HG03378 (cell line): ENCODE measurements around the gene SLC33A1.
"Not testable (repeated sequence)": the region's sequence is repeated elsewhere in the genome, so short reads cannot be mapped to it uniquely, and the experiment has no call there.

ENCODE experiments used
- ATAC-seq: cut with Tn5 transposase; IDR thresholded peaks from one replicate; pipeline ENCODE4 v1.9.1; 2021; ENCODE audit warnings: mild to moderate bottlenecking, moderate library complexity; ENCODE audit not compliant: unreplicated experiment

Gene SLC33A1

DNA sequence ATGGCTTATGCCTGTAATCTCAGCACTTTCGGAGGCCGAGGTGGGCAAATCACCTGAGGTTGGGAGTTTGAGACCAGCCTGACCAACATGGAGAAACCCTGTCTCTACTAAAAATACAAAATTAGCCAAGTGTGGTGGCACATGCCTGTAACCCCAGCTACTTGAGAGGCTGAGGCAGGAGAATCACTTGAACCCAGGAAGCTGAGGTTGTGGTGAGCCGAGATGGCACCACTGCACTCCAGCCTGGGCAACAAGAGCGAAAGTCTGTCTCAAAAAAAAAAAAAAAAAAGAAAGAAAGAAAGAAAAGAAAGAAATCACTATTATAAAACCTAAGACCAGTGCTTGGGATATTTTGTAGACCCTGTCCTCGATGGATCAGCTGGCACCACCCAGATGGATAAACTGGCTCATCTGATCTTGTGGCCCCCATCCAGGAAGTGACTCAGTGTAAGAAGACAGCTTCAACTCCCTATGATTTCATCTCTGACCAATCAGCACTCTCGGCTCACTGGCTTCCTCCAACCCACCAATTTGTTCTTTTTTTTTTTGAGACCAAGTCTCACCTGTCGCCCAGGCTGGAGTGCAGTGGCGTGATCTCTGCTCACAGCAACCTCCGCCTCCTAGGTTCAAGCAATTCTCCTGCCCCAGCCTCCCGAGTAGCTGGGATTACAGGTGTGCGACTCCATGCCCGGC, 8.2 kb upstream of the SLC33A1 start:
- not testable (repeated sequence) for ATAC-seq

DNA sequence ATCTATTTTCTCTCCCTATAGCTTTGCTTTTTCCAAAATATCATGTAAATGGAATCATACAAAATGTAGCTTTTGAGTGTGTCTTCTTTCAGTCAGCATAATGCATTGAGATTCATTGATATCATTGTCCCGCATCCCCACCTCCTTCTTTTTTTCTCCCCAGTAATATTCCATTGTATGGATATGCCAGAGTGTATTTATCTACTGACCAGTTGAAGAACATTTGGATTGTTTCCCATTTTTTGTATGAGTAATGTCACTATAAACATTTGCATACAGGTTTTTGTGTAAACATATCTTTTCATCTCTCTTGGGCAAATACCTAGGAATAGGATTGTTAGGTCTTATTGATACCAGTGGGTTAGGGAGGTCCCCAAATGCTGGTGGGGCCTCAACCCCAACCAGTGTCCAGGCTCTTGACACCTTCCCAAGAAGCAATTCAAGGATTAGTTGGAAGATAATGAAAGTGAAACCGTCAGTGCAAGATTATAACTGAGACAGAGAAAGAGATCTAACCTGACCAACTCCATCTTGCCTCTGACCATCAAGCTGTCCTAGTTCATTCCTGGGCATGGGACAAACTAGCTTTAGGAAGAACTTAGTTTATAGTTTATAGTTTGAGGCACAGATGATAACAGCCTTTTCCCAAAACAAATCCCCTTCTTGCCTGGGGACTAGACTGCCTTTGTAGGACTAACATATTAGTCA, 7.4 kb upstream of the SLC33A1 start:
- no peak for ATAC-seq

DNA sequence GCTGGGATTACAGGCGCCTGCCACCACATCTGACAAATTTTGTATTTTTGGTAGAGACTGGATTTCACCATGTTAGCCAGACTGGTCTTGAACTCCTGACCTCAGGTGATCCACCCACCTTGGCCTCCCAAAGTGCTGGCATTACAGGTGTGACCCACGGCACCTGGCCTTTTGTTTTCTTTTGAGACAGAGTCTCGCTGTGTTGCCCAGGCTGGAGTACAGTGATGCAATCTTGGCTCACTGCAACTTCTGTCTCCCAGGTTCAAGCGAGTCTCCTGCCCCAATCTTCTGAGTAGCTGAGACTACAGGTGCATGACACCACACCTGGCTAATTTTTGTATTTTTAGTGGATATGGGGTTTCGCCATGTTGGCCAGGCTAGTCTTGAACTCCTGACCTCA, 6.2 kb upstream of the SLC33A1 start:
- not testable (repeated sequence) for ATAC-seq

DNA sequence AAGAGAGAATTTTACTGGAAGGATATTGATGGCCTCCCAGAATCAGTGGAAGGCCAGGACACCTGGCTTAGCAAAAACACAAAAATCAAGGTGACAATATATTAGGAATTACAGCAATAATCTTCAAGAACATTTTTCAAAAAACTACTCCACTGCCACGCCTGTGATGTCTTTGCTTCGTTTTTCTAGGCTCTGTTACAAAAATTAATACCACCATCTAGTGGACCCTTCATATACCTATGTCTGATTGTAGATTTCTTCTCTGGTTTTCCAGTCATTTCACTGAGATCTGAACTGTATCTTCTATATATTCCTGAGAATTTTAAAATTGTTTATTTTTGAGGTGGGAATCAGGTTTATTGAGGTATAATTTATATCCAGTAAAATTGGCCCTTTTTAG, 5.6 kb upstream of the SLC33A1 start:
- ATAC-seq: peak; percentile 52

DNA sequence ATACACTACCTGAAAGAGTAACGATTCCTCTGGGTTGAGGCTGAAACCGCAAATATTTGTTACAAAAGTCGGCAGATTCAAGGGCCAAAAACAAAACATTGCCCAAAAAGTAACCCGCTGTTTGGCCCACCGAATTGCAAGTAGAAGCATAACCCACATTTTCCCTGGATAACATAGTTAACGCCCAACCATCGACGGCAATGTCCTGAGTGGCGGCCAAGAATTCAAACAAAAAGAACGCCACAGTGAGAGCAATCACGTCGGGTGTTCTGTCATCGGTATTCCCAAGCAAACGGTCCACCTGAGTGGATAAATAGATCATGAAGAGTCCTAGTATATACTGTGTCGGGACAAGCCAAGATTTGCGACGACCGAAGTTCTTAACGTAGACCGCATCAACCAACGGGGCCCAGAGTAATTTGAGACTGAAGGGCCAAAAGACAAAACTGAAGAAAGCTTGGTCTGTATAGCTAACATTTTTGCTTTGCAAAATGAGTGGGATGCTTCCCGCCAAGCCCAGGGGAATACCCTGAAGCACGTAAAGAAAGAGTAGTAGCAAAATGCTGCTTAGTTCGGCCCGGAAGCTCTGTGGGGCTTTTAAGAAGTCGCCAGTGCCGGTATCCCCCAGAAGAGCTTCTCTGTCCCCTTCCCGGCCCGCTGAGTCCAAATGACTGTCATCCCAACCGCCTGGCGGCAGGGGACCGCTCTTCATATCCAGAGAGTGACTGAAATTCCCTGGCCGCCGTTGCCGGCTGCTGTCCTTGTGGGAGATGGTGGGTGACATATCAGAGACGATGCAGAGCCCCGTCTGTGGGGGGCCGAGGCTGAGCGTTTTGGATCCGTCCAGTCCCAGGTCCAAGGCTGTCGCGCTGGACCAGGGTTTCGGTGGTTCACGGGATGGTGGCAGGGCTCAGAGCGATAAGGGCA, 750 bp downstream of the SLC33A1 start:
- peak; percentile 4 for ATAC-seq

DNA sequence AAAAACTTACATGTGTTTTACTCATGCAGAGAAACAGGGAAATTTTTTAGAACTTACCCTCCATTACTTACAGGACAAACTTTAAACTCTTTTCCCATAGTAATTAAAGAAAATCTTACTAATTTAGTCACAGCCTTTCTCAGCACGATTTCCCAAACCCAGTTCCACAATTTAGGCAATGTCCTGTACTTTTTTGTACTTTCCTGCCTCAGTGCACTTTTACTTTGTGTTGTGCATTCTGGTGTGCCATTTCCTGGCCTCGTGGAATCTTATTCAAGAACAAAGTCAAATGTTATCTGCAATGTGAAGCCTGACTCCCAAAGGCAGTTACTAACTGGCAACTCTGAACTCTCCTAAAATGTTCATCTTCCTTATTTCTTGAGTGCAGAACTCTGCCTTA, 1.9 kb downstream of the SLC33A1 start:
- no peak for ATAC-seq

DNA sequence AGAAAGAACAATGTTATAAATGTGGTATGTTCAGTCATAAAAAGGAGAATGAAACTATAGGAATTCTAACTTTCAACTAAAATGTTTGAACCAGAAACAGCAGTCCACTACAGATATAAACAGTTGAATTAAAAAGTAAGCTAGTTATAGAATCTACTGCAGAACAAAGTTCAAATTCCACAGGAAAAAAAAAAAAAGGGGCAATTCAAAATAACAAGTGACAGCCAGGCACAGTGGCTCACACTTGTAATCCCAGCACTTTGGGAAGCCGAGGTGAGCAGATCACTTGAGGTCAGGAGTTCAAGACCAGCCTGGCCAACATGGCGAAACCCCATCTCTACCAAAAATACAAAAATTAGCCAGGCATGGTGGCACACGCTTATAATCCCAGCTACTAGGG, 4.8 kb downstream of the SLC33A1 start:
- ATAC-seq: not testable (repeated sequence)

DNA sequence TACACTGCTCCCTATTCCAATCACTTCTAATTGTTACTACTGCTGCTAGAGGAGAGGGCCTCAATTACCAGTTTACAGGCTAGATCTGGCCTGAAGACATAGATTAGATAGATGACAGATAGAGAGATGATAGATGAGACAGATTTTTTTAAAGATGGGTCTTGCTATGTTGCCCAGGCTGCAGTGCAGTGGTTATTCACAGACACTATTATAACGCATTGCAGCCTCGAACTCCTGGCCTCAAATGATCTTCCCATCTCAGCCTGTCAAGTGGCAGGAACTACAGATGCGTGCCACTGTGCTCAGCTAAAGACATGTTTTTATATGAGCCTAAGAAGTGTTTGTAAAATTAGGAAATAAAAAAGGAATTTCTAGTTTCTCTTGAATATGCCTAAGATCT, 6.2 kb downstream of the SLC33A1 start:
- no peak for ATAC-seq

DNA sequence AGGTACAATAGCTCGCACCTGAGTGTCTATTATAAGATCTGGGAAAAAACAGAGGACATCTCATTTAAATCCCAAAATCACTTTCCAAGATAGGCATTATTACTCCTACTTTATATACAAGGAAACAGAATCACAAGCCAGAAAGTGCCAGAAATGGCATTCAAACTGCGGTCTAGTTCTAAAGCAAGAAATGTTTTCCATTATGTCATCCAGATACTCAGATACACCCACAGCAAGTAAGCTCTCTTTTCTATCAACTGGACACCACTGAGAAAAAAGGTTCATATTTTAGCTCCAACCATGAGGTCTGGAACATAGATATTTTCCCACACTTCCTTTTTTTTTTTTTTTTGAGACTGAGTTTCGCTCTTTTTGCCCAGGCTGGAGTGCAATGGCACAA, 8.1 kb downstream of the SLC33A1 start:
- no peak for ATAC-seq

DNA sequence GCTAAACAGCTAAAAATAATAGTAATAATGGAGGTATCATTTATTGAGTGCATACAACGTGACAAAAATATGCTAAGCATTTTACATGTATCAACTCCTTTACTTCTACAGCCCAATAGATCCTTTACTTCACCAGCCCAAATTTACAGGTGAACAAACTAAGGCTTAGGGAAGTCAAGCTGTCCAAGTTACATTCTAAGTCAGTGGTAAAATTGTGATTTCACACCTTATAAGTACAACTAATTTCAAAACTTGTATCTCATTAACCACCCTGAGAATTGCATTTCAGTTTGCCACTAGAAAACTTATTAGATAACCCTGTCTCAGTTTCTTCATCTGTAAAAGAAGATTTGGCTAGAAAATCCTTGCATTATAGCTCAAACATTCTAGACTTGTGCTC, 10.7 kb downstream of the SLC33A1 start:
- ATAC-seq: peak; percentile 59

DNA sequence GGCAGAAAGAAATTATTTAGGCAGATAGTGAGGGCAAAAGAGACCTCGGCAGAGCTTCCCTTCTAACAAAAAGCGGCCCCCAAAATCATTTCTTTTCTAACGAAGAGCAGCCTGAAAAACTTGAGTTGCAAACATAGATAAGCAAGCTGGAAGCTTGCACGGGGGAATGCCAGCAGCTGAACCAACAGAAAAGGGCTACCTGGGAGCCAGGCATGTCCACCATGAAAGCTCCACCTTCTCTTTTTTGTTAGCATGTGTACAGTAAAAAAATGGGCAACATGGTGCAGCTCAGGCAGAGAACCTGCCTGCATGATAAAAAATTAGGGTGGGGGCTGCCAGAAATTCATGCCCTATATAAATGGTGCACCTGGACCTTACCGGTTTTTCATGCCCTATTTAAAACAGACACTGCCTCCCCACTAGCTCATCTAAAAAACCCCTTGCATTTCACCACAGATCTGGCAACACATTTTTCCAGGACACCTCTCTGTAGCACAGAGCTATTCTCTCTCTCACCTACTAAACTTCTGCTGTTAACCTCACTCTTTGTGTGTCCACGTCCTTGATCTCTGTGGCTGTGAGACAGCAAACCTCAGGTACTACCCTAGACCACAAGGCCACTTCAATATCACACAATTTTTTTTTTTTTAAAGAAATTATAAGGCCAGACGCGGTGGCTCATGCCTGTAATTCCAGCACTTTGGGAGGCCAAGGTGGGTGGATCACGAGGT, 18.7 kb downstream of the SLC33A1 start:
- no peak for ATAC-seq

DNA sequence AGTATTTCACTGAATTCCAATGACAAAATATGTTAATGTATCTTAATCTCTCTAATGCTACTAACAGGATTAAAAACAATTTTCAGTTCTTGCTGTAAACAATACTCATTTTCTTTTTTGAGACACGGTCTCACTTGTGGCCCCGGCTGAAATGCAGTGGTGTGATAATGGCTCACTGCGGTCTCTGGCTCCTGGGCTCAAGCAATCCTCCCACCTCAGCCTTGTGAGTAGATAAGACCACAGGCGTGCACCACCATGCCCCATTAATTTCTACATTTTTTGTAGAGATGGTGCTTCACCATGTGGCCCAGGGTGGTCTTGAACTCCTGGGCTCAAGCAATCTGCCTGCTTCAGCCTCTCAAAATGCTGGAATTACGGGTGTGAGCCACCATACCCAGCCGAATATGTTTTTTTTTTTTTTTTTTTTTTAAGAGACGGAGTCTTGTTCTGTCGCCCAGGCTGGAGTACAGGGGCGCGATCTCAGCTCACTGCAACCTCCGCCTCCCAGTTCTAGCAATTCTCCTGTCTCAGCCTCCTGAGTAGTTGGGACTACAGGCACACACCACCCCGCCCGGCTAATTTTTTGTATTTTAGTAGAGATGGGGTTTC, 25.6 kb downstream of the SLC33A1 start:
- ATAC-seq: not testable (repeated sequence)

DNA sequence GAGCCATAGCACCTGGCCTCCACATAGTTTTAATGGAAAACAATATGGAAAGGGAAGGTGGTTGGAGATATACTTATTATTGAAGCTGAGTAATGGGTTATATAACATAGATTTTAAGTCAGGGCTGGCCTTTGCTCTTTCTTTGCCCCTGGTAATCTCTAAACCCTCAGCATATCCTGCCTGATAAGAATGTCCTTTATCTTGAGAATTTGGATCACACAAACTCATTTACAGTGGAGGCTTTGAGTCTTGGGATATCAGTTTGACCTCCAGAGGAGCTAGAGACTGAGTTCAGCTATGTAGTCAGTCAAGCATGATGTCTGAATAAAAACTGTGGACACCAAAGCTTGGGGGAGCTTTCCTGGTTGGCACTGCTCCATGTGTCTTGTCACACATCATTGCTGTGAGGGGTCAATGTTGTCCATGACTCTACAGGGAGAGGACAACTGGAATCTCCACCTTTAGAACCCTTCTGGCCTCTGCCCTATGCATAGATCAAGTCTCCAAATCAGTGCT, 39.1 kb downstream of the SLC33A1 start:
- ATAC-seq: no peak

DNA sequence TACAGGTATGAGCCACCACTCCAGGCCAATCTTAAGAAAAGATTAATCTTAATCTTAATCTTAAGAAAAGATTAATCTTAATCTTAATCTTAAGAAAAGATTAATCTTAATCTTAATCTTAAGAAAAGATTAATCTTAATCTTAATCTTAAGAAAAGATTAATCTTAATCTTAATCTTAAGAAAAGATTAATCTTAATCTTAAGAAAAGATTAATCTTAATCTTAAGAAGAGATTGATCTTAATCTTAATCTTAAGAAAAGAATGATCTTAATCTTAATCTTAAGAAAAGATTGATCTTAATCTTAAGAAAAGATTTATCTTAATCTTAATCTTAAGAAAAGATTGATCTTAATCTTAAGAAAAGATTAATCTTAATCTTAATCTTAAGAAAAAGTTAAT, 41.0 kb downstream of the SLC33A1 start:
- ATAC-seq: not testable (repeated sequence)

DNA sequence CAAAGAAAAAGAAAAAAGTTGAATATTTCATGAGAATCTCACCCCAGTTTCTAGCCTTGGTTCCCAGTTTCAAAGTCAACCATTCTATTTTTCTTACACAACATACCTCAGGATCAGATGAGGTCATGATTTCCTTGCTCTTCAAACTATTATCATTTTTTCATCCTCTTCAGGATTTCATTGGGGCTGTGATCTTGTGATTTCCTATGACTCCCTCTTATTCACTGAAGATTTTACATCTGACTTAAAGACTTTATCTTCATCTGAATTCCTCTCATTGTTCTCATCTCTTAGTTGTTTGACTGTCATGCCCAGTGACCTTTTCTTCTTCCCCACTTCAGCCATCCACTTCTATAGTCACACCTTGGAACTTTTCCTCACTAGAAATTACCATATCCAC, 45.0 kb downstream of the SLC33A1 start:
- ATAC-seq: no peak

DNA sequence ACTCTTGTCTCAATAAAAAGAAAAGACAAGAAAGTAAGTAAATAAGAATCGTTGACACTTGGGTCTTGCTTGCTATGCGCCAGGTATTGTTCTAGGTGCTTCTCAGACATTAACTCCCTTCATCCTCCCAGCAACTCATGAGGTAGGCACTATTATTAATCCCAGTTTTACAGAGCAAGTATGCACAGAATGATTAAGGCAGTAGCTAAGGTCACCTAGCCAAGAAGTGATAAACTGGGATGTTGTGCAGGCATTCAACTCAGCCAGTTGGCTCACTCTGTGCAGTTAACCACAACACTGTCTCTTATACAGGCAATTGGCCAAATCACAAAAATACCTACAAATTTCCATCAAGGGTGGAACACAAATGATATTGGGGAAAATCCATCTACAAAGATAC, 46.4 kb downstream of the SLC33A1 start:
- ATAC-seq: no peak

DNA sequence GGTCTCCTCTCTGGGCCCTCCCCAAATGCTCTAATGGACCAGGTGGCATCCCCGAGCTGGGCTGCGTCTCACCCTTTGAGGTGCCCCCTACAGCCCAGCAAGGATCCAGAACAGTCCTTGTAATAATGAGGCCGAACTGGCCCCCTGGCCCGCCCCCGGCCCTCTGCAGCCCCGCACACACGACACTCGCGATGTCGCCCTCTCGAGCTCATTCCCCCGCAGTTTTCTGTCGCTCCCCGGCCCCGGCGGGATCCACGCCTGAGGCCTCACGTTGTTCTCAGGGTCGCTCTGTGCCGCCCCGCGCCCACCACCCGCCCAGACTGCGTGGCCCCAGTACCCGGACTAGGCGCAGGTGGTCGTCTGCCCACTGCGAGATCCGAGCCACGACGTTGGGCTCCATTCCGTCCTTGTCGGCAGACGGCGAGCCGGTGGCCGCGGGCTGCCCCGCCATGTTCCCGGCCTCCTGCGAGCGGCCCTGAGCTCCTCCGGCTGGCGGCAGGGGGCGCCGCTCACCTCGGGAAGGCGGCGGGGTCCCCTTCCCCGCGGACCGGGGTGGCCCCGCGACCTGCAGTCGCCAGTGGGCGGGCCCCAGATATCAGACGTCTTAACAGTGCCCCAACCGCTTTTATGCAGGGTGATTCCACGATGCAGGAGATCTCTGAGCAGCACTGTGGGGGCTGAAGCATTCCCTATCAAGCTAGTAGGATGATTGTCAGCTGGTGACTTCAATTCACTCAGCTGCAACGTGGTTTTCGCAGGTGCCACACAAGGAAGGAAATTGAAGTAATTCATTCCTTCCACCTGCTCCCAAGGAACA, 48.2 kb downstream of the SLC33A1 start, which contains the start of gene C3orf33:
Gene C3orf33 (minus strand): TSS at position 477 of the 817 bp plus-strand sequence. CDS start 26 bp downstream, at position 451.
- ATAC-seq: peak; percentile 89

DNA sequence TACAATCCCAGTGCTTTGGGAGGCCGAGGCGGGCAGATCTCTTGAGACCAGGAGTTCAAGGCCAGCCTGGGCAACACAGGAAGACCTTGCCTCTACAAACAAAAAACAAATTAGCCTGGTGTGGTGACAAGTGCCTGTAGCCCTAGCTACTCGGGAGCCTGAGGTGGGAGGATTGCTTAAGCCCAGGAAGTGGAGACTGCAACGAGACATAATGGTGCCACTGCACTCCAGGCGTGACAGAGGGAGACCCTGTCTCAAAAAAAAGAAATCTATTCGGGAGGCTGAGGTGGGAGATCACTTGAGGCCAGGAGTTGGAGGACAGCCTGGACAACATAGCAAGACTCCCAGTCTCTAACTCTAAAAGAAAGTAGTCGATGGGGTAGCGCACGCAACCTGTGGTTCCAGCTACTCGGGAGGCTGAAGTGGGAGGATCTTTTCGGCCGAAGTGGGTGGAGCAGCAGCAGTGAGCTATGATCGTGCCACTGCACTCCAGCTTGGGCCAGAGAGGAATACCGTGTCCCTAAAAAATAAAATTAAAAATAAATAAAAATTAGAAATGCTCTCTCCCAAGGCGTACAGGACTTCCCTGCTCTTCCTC, 48.9 kb downstream of the SLC33A1 start:
- ATAC-seq: peak; percentile 5

DNA sequence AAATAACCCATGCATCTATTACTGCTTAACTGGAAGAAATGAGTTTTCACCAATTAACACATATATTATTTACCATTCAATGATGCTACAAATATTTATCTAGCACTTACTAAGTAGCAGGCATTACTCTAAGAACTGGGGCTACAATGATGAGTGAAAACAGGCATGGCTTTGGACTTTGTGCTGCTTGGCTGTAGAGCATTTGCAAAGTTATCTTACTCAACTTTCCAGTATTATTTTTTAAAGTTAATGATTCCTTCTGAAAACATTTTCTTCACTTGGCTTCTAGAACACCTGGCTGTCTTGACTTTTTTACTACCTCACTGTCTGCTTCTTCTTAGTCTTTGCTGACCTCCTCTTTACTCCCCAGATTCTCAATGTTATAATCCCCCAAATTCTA, 49.9 kb downstream of the SLC33A1 start:
- ATAC-seq: no peak
